ENCODE data around the gene INPP5B.

GRCh38 chr1:37954316-37954971, 7.6 kb upstream of the INPP5B start:
- TF ChIP-seq, protein P1, sequence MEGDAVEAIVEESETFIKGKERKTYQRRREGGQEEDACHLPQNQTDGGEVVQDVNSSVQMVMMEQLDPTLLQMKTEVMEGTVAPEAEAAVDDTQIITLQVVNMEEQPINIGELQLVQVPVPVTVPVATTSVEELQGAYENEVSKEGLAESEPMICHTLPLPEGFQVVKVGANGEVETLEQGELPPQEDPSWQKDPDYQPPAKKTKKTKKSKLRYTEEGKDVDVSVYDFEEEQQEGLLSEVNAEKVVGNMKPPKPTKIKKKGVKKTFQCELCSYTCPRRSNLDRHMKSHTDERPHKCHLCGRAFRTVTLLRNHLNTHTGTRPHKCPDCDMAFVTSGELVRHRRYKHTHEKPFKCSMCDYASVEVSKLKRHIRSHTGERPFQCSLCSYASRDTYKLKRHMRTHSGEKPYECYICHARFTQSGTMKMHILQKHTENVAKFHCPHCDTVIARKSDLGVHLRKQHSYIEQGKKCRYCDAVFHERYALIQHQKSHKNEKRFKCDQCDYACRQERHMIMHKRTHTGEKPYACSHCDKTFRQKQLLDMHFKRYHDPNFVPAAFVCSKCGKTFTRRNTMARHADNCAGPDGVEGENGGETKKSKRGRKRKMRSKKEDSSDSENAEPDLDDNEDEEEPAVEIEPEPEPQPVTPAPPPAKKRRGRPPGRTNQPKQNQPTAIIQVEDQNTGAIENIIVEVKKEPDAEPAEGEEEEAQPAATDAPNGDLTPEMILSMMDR (conservative IDR thresholded peaks at IDR 0.05; ENCODE audit: low read depth in 2 of 2), result no peak
- TF ChIP-seq POLR2AphosphoS5 (IDR thresholded peaks at IDR 0.05; ENCODE audit: low read depth) (no peak), CREB1 (CRISPR knock-in tag; IDR thresholded peaks at IDR 0.05; ENCODE audit: low read depth) (no peak)
- TF ChIP-seq, protein P2, sequence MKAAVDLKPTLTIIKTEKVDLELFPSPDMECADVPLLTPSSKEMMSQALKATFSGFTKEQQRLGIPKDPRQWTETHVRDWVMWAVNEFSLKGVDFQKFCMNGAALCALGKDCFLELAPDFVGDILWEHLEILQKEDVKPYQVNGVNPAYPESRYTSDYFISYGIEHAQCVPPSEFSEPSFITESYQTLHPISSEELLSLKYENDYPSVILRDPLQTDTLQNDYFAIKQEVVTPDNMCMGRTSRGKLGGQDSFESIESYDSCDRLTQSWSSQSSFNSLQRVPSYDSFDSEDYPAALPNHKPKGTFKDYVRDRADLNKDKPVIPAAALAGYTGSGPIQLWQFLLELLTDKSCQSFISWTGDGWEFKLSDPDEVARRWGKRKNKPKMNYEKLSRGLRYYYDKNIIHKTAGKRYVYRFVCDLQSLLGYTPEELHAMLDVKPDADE (IDR thresholded peaks at IDR 0.05), result no peak
